ENCODE measurements around the gene TMBIM4.

TMBIM4 gene

DNA sequence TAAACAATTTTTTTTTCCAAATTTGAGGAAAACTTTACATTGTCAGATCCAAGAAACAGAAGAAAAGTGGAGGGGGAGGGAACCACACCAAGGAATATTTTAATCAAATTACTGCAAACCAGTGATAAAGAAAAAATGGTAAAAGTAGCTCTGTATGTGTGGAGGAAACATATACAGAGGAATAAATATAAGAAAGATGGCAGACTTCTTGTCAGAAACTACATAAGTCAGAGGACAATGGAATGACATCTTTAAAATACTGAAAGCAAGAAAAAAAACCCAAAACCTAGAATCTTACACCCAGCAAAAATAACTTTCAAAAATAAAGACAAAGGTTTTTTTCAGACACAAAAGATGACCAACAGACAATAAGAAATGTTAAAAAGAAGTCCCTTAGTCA is 29.1 kb downstream of the TMBIM4 start:
- no peak for DNase-seq (ENCODE audit: low spot score)

- no peak for DNase-seq (ENCODE audit: low spot score)
Observed at GRCh38 chr12:66139328-66139727, 30.5 kb downstream of the TMBIM4 start.

GRCh38 chr12:66137937-66138336 is 31.9 kb downstream of the TMBIM4 start:
- no peak for DNase-seq (ENCODE audit: low spot score)

- no peak for DNase-seq (ENCODE audit: low spot score)
Observed at GRCh38 chr12:66132408-66132807, 37.4 kb downstream of the TMBIM4 start.

DNA sequence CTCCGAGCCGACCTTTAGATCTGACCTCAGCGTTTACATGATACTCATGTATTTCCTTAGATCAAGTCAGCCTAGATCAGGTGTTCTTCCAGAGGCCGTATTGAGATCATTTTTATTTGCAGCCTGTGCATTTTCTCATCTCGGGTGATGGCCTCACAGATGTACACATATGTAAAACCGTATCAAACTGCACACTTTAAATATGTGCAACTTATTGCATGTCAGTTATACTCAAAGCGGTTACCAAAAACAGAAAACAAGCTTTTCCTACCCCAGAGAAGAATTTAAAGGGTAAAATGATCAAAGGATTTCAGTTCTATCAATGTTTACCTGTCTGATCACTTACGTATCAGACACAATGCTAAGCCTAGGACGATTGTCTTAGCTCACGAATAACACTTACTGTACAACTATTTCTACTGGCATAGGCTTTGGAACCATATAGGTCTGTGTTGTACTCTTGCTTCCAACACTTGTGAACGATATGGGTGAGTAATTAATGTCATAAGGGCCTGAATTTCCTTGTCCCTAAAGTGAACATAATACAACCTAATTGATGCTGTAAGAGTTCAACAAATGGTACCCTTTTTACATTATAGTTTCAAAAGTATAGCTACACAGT is 38.6 kb downstream of the TMBIM4 start:
- no peak for DNase-seq (ENCODE audit: low spot score)

DNA sequence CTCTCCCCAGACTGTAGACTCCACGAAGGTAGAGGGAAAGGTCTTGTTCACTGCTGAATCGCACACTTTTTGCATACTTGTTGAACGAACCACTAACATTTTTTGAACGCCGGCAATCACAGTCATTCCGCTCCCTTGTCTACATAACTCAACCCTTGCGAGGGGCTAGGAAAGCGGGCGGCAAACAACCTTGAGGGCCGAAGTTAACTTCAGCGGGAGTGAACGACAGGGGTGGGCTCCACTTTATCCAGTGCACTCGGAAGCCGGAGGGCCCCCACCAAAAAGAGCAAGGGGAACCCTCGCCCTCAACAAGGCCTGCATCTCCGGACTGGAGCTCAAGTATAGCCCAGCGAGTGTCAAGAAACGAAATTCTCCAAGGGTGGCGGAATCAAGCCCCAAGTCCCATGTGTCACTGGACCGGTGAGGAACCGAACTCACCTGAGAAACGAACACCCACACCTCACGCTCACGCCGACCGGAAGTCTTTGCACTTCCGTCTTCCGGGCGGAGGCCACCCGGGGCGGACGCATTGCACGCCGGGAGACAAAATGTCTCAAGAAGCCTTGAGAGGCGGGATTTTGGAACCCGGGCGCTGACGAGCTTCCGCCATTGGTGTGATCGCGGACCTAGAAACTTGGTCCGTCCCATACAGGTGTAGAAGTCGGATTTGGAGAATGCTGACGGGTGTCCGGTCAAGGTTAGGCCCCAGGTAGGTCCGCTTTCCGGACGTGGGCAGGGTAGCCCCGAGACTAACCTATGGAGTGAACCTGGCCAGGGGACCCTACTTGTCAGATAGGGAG is 39.3 kb downstream of the TMBIM4 start, which contains the start of gene LLPH:
Gene LLPH, minus strand, starts transcription at position 484 of the 800 bp plus-strand sequence. CDS start 1,644 bp downstream, outside the sequence.
- DNase-seq (ENCODE audit: low spot score) = peak; percentile 86

DNA sequence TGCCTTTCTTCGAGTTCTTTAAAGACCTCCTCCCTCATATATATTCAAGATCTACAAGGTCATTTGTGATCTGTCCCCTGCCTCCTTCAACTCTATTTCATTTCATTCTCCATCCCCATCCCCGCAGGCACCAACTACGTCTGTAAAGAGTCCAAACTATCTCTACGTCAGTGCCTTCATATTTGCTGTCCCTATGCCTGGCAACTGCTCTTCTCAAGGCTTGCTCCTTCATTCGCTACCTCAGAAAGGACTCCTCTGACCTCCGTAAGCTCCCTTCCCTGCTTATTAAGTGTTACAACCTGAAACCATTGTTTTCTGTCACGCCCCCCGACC is 39.9 kb downstream of the TMBIM4 start:
- DNase-seq (ENCODE audit: low spot score) = no peak

DNA sequence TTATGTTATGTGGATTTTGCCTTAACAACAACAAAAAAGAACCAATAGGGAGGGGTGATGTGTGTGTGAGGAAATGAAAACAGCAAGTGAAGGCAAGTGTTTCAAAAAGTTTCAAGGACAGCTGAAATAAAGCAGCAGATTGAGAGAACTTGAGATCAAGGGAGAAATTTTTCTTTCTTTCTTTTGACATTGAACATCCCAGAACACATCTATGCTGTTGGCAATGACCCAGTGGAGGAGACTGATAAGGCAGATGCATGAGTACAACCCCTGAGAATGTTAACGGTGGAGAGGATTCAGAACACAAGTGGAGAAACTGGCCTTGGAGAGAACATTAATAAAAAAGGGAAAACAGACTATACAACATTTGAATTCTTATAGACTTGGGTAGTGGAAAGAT is 42.1 kb downstream of the TMBIM4 start:
- no peak for DNase-seq (ENCODE audit: low spot score)

DNA sequence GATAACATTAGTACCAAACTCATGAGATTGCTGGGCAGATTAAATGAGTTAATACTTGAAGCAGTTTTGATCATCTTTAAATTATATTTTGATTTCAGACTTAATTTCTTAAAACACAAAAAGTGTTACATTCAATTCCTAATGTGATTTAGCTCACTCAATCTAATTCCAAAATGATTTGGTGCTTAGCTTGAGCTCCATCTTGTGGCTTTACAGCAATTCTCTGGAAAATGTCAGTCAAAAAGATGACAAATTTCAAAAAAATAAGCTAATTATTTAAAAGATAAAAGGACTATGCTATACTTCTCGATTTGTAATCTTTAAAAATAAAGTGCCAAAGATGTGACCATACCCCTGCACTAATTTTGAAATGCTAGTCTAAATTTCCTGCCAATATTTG is 49.3 kb downstream of the TMBIM4 start:
- DNase-seq (ENCODE audit: low spot score) = no peak

GRCh38 chr12:66119870-66120241 is 49.9 kb downstream of the TMBIM4 start:
- DNase-seq (ENCODE audit: low spot score) = no peak

- DNase-seq (ENCODE audit: low spot score) = no peak
Observed at GRCh38 chr12:66119229-66119869, 50.4 kb downstream of the TMBIM4 start.

- no peak for DNase-seq (ENCODE audit: low spot score)
Observed at GRCh38 chr12:66118240-66118891, 51.4 kb downstream of the TMBIM4 start.

- DNase-seq (ENCODE audit: low spot score) = no peak
Observed at GRCh38 chr12:66117242-66117641, 52.6 kb downstream of the TMBIM4 start.

DNA sequence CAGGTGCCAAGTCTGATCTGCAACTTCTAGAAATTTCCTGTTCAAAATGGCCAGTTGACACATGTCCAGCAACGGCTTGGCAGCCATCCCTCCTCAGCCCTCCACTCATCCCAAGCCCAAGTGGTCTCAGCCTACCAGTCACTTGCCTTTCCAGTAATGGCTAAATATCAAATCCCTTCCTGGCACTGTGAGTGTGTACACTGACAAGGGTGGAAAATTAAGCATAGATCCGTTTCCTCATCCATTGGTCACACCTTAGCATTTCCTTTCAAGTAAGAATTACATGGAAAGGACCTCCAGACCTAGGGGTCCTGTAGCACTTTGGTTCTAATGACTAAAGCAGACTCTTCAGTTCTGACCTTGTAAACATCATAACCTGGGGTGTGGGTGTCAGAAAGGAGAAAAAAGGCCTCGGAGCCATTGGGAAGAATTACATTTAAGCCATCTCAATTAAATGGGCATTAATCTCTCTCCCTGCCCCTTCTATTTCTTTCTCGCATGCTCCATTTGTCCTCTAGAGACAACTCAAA is 54.7 kb downstream of the TMBIM4 start:
- DNase-seq (ENCODE audit: low spot score) = no peak

- no peak for DNase-seq (ENCODE audit: low spot score)
Observed at GRCh38 chr12:66113471-66113870, 56.3 kb downstream of the TMBIM4 start.

- DNase-seq (ENCODE audit: low spot score) = no peak
Observed at GRCh38 chr12:66111605-66112004, 58.2 kb downstream of the TMBIM4 start.

GRCh38 chr12:66109056-66109455 is 60.7 kb downstream of the TMBIM4 start:
- no peak for DNase-seq (ENCODE audit: low spot score)

- no peak for DNase-seq (ENCODE audit: low spot score)
Observed at GRCh38 chr12:66108386-66108785, 61.4 kb downstream of the TMBIM4 start.

DNA sequence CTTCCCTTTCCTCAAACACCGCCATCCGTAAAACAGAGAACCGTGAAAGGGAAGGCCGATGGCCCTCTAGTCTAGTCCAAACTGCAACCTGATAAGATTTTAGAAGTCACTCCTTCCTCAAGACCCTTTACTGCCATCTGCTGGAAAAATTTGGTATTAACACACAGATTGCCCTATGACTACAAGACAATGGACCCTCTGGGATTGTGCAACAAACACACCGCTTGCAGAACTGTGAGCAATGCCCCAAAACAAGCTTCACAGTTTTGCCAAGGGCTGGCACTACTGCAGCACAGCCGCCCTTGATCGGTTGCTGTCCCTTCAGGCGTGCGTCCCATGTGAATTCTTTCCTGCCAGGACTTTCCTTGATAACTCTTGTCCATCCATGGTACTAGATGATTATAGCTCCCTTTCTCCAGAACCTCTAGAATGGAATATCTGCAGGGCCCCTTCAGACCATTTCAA is 62.3 kb downstream of the TMBIM4 start:
- peak; percentile 92 for DNase-seq (ENCODE audit: low spot score)

DNA sequence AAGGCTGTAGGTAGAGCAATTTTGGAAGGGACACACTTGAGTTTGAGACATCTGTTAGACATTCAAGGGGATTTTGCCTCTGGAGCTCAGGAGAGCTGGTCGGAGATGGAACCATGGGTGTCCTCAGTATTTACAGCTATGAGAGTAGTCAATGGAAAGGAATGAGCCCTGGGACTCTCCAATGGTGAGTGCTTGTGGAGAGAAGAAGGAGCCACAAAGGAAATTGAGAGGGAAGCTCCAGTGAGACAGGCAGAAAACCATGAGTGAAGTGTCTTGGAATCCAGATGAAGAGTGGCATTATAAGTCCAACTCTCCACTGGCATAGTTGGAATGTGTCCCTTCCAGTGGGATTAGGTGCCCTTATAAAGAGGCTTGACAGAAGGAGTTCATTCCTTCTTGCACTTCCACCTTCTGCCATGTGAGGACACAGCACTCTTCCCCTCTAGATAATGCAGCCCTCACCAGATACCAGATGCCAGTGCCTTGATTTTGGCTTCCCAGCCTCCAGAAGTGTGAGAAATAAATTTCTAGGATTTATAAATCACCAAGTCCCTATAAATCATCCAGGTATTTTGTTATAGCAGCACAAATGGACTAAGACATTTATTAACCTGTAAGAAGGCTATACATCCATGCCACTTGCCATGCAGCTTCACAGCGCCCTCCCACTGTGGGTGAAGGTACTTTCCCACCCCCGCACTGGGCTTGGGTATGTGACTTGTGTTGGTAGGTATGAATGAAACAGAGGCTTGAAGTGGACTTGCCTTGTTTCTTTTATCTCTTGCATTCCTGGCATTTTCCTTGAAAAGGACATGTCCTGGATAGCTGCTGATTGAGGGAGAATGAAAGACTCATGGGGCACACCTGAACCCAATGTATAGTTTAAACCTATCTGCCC is 66.5 kb downstream of the TMBIM4 start:
- DNase-seq (ENCODE audit: low spot score) = no peak

DNA sequence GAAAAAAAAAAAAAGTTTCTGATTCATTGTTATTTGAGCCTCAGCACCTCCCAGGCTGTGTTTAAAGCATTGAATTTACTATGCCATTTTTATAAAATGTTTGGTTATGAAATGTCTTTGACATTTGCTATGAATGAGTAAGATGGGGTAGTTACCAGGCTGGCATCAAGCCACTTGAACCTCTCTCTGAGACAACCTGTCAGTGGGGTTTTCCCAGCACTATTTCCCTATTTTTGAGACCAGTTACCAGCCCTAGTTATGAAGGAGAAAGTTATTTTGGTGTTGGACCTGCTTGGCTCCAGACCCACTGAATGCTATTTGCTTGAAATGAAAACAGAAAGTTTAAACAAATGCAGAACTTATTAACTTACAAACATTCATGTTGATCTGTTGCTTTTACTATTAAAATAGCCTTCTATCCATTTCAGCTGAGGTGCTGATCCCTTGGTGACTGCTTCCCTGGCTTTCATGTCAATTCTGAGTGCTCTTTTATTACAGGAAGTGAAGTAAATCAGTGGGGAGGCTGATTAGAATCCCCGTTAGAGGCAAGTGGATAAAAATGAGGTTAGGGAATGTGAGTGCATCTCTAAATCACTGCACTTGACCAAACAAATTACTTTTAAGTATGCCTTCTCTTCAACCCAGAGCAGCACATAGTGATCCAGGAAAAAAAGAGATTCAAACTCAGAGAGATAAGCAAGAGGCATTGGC is 77.1 kb downstream of the TMBIM4 start:
- DNase-seq (ENCODE audit: low spot score) = no peak
